ENCODE data around the gene FCER2.

DNA sequence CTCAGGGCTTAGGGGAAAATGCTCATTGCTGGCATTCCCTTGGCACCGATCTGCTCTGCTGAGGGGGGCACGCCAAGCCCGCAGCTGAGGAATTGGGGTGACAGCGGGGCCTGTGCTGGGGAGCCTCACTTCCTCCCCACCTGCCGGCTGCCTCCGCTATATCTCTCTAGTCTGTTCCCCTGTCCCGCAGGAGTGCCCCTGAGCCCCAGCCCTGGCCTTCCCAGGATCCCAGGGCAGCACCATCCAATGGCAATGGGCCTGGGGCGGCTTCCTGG lies 55.6 kb downstream of the FCER2 start:
- no peak for TF ChIP-seq HOXA7 (CRISPR knock-in tag; IDR thresholded peaks at IDR 0.05)
- no peak for TF ChIP-seq RAD21 (conservative IDR thresholded peaks at IDR 0.05 in 1 of 2, IDR thresholded peaks at IDR 0.05 in 1 of 2)
- TF ChIP-seq, protein P1, sequence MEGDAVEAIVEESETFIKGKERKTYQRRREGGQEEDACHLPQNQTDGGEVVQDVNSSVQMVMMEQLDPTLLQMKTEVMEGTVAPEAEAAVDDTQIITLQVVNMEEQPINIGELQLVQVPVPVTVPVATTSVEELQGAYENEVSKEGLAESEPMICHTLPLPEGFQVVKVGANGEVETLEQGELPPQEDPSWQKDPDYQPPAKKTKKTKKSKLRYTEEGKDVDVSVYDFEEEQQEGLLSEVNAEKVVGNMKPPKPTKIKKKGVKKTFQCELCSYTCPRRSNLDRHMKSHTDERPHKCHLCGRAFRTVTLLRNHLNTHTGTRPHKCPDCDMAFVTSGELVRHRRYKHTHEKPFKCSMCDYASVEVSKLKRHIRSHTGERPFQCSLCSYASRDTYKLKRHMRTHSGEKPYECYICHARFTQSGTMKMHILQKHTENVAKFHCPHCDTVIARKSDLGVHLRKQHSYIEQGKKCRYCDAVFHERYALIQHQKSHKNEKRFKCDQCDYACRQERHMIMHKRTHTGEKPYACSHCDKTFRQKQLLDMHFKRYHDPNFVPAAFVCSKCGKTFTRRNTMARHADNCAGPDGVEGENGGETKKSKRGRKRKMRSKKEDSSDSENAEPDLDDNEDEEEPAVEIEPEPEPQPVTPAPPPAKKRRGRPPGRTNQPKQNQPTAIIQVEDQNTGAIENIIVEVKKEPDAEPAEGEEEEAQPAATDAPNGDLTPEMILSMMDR (IDR thresholded peaks at IDR 0.05): no peak
- no peak for TF ChIP-seq ESRRA (IDR thresholded peaks at IDR 0.05; ENCODE audit: borderline replicate concordance, low read length)
- no peak for TF ChIP-seq CEBPB (IDR thresholded peaks at IDR 0.05)
- TF ChIP-seq EP300 (IDR thresholded peaks at IDR 0.05): no peak
- no peak for TF ChIP-seq RARB (CRISPR knock-in tag; IDR thresholded peaks at IDR 0.05)
- TF ChIP-seq, protein P2, sequence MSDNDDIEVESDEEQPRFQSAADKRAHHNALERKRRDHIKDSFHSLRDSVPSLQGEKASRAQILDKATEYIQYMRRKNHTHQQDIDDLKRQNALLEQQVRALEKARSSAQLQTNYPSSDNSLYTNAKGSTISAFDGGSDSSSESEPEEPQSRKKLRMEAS (IDR thresholded peaks at IDR 0.05): no peak
- TF ChIP-seq MAFK (IDR thresholded peaks at IDR 0.05; ENCODE audit: partially characterized antibody): no peak
- TF ChIP-seq MAZ (IDR thresholded peaks at IDR 0.05; ENCODE audit: borderline replicate concordance, low read depth, low read length): no peak
